Activated CD4-positive, alpha-beta T cell treated with anti-CD3 and anti-CD28 coated beads for 1 hour (primary cell): ENCODE measurements around the gene CDC42SE2.
"Not testable (repeated sequence)": the region's sequence is repeated elsewhere in the genome, so short reads cannot be mapped to it uniquely, and the experiment has no call there.

Experiments
- DNase-seq: peaks from one replicate; pipeline ENCODE4 v3.0.0-alpha.2; 2020

Gene CDC42SE2

DNA sequence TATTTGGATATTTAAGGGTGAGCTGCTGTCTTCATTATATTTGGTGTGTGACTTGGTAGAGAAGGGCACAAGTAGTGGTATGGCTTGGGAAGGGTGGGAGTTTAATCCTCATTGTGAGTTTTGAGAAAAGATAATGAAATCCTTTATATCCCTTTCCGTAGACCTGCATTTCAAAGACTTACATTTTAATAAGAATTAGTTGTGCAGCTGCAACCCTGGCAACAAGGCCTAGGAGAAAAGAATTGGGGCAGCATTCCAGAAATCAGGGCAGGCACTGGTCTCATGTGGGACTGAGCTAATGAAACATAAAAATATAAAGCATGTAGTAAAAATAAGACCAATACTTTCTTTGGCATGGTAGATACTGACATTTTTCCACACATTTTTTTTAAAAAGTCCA is 60.5 kb downstream of the CDC42SE2 start:
- no peak for DNase-seq

DNA sequence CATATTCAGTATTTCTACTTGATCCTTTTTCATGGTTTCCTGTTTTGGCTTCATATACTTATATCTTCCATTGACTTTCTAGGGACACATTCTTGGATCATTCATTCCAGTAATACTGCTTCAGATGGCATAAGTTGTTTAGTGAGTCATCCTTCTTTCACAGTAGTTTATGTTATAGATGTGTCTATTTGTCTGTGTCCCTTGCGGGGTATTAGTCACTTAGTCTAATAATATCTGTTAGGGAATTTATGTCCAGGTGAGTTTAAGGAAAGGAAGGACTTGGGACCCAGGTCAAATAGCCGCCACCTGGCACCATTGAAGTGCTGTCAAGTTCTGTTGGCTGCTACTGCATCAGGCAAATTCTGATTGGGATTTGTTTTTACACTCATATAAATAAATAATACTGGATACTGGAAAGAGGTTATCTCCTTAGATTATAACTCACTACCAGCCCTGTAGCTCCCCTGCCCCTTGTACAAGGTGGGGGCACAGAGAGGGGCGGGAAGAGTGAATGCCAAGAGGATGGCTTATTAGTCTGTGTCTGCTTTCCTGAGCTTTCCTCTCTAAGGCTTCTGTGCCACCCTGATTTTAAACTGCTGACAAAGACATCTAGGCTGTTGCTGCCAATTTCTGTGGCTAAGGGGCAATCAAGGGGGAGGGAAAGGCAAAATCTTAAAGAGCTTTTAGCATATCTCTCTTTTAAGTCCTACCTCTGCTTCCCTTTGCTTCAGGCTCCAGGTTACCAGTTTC is 64.9 kb downstream of the CDC42SE2 start:
- no peak for DNase-seq

DNA sequence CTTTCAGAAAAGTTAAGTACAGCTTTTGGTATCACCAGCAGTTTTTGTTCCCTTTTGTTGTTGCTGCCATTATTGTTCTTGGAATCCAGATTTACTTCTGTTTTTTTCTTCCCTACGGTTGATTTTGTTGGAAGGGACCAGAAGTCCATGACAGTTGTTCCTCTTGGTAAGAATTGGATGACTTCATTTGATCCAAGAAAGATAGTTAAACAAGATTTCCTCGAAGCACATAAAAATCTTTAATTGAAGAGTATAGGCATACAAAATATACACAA is 65.4 kb downstream of the CDC42SE2 start:
- DNase-seq: no peak

DNA sequence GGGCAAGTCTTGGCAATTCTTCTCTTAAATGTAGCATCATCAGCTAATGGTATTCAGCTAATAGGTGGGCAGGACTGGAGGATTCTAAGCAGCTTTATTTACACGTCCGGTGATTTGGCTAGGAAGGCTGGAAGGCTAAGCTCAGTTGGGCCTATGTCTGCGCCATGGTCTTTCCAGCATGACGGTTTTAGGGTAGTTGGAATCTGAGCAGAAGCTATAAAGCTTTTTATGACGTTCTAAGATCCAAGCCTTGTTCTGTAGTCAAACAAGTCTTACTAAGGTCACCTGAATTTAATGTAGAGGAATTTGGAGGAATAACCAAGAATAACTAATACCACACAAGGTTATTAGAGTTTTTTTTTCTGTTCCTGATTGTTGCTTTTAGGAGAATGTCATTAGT is 66.2 kb downstream of the CDC42SE2 start:
- DNase-seq: no peak

DNA sequence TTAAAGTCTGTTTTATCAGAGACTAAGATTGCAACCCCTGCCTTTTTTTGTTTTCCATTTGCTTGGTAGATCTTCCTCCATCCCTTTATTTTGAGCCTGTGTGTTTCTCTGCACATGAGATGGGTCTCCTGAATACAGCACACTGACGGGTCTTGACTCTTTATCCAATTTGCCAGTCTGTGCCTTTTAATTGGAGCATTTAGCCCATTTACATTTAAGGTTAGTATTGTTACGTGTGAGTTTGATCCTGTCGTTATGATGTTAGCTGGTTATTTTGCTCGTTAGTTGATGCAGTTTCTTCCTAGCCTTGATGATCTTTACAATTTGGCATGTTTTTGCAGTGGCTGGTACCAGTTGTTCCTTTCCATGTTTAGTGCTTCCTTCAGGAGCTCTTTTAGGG is 71.9 kb downstream of the CDC42SE2 start:
- DNase-seq: not testable (repeated sequence)

DNA sequence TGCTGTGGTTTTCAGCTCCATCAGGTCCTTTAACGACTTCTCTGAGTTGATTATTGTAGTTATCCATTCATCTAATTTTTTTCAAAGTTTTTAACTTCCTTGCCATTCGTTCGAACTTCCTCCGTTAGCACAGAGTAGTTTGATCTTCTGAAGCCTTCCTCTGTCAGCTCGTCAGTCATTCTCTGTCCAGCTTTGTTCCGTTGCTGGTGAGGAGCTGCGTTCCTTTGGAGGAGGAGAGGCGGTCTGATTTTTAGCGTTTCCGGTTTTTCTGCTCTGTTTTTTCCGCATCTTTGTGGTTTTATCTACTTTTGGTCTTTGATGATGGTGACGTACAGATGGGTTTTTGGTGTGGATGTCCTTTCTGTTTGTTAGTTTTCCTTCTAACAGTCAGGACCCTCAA is 72.9 kb downstream of the CDC42SE2 start:
- not testable (repeated sequence) for DNase-seq

DNA sequence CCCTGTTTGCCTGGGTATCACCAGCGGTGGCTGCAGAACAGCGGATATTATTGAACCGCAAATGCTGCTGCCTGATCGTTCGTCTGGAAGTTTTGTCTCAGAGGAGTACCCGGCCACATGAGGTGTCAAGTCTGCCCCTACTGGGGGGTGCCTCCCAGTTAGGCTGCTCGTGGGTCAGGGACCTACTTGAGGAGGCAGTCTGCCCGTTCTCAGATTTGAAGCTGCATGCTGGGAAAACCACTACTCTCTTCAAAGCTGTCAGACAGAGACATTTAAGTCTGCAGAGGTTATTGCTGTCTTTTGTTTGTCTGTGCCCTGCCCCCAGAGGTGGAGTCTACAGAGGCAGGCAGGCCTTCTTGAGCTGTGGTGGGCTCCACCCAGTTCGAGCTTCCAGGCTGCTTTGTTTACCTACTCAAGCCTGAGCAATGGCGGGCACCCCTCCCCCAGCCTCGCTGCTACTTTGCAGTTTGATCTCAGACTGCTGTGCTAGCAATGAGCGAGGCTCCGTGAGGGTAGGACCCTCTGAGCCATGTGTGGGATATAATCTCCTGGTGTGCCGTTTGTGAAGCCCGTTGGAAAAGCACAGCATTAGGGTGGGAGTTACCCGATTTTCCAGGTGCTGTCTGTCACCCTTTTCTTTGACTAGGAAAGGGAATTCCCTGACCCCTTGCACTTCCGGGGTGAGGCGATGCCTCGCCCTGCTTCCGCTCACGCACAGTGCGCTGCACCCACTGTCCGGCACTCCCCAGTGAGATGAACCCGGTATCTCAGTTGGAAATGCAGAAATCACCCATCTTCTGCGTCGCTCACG is 73.6 kb downstream of the CDC42SE2 start:
- not testable (repeated sequence) for DNase-seq

DNA sequence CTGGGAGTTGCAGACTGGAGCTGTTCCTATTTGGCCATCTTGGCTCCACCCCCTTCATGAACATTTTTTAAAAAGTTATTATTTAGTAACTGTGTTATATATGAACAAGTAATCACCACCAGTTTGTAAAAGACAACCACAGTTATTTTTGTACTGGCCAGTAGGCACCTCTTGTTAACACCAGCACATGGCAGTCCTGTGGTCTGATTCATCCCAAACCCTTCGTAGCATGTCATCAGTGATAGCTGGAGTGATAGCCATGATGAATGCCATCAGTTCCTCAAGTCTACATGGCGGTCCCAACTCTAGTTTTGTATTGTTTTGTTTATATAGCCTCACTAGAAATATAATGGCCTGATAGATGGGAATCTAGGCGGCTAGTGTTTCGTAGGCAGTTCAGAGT is 74.2 kb downstream of the CDC42SE2 start:
- no peak for DNase-seq

DNA sequence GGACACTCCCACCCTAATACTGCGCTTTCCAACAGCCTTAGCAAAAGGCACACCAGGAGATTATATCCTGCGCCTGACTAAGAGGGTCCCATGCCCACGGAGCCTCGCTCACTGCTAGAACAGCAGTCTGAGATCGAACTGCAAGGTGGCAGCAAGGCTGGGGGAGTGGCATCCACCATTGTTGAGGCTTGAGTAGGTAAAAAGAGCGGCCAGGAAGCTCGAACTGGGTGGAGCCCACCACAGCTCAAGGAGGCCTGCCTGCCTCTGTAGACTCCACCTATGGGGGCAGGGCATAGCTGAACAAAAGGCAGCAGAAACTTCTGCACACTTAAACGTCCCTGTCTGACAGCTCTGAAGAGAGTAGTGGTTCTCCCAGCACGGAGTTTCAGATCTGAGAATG is 80.4 kb downstream of the CDC42SE2 start:
- not testable (repeated sequence) for DNase-seq

DNA sequence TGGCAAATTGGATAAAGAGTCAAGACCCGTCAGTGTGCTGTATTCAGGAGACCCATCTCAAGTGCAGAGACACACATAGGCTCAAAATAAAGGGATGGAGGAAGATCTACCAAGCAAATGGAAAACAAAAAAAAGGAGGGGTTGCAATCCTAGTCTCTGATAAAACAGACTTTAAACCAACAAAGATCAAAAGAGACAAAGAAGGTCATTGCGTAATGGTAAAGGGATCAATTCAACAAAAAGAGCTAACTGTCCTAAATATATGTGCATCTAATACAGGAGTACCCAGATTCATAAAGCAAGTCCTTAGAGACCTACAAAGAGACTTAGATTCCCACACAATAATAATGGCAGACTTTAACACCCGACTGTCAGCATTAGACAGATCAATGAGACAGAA is 82.4 kb downstream of the CDC42SE2 start:
- DNase-seq: not testable (repeated sequence)

DNA sequence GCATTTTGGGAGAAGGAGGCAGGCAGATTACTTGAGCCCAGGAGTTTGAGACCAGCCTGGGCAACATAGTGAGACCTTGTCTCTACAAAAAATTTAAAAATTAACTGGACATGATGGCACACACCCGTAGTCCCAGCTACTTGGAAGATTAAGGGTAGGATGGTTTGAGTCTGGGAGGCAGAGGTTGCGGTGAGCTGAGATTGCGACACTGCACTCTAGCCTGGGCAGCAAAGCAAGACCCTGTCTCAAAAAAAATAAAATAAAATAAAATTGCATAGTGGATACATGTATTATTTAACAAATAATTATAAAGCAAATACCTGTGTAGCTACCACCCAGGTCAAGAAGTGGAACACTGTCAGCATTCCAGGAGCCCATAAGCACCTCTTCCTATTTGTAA is 90.1 kb downstream of the CDC42SE2 start:
- DNase-seq: no peak

DNA sequence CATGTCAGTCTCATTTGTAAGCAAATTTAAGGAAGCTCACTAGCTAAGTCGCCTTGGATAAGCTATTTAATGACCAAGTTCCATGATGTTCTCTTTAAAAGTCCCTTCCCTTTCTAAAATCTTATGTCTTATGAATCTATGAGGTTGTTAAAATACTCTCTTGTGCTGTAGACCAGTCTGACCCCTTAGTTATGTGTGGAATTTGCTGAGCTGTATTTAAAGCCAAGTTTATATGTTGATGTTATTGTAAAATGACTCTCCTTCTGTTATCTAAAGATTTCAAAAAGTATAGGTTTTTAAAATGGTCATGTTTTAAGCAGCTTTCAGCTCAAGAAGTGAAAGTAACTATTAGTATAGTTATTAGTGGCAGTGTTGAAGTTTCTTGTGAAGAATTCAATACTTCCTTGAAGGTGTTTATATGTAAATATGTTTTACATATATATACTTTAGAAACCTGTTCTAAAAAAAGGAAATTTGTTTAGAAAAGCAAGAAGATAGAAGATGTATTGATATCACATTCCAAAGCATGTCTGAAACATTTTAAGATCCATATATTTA is 92.2 kb downstream of the CDC42SE2 start:
- no peak for DNase-seq

DNA sequence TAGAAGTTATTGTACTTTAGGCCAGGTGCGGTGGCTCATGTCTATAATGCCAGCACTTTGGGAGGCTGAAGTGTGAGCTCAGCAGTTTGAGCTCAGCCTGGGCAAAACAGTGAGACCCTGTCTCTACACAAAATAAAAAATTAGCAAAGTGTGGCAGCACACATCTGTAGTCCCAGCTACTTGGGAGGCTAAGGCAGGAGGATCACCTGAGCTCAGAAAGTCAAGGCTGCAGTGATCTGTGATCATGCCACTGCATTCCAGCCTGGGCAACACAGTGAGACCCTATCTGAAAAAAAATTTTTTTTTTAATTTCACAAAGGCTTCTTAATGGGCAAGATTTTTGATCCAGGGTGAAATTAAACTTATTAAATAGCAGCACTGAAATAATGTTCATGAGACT is 92.8 kb downstream of the CDC42SE2 start:
- no peak for DNase-seq

DNA sequence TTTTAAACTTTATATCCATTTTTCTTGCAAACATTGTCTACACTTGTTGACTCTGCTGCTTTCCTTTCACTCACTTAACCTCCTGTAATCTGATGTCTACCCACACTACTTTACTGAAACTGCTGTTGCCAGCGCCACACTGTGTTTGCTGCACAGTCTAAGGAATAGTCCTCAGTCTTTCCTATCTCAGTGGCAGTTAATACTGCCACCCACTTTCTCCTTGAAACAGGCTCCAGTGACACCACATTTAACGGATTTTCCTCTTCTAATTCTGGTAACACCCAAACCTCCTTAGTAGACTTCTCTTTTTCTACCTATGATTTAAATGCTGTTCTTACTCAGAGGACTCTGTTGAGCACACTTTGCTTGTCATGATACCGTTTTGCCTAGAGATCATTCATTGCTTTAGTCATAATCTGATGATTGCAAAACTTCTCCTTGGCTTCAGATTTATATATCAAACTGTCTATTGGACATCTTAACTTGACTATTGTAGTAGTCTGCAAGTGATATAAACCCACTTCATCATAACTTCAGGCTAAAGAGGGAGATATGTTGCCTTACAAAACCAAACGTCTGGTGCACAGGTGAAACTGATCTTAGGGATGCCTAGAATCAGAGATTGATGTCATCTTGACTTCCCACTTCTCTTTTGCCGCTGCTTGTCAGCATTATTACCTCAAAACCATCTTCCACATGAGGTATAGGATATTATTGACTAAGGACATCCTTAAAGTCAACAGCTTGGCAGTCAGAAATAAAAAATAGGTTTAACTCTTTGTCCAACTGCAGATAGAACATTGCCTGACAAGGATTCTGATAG is 94.1 kb downstream of the CDC42SE2 start:
- DNase-seq: no peak

DNA sequence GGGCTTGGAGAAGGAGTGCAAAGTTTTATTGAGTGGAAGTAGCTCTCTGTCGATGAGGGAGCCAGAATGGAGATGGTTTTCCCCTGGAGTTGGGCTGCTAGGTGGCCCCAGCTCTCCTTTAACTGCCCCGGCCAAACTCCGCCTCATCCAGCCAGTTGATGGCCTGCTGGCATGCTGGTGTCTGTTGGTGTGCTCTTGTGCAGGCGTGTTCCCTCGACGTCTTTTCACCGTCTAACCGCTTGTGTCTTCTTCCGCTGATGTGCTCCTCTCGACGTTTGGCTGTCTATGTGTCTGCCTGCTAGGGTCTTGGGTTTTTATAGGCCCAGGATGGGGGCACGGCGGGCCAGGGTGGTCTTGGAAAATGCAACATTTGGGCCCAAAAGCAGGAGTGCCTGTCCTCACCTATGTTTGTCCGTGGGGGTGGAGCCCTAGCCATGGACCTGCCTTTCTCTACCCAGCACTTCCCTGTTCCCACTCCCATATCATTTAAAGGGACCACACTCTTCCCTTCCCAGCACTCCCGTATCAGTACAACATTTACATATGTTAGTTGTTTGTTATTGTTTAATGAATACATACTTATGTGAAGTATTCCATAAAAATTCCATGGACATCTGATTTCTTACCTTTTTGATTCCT is 97.9 kb downstream of the CDC42SE2 start:
- DNase-seq: no peak

DNA sequence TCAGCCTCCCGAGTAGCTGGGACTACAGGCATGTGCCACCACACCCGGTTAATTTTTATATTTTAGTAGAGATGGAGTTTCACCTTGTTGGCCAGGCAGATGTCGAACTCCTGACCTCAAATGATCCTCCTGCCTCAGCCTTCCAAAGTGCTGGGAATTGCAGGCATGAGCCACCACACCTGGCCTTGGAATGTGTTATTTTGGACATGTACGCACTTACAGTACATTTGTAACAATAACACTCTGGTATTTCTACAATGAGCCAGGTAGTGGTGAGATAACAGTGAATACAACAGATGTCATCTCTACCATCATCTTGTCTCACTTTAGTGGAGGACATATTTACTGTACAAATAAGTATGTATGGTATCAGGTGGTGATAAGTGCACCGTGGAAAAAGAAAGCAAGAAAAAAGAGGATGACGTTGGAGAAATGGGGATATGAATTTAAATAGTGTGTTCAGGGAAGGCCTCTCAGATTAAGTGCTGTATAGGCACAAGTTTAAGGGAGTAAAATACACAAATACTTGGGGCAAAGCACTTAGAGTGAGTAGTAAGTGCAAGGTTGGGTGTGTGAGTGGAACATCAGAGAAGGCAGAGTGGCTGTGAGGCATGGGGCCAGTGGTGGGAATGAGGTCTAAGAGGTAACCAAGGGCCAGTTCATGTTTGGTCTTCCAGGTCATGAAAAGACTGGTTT is 100.1 kb downstream of the CDC42SE2 start:
- DNase-seq: no peak

DNA sequence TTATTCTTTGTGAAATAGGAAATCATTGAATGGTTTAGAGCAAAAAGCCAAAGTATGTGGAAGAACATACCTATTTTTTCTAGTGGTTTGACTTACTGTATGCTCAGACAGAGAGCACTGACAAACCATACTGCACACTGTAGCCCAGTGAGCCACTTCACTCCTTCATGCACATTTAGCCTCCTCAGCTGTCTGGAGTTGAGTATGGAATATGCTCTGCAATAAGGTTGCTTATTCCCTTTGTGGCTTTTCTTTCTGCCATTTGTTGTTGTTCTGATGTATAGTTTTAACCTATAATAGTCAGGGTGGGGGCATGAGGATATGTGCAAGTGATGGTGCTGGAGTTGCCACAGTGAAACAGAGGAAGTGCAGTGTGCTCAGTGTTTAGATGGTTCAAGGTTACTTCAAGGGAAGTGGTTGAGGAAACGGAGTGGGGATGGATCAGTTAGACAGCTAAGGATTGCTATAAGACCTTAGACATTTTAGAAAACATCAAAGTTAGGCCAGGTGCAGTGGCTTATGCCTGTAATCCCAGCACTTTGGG is 100.7 kb downstream of the CDC42SE2 start:
- no peak for DNase-seq

DNA sequence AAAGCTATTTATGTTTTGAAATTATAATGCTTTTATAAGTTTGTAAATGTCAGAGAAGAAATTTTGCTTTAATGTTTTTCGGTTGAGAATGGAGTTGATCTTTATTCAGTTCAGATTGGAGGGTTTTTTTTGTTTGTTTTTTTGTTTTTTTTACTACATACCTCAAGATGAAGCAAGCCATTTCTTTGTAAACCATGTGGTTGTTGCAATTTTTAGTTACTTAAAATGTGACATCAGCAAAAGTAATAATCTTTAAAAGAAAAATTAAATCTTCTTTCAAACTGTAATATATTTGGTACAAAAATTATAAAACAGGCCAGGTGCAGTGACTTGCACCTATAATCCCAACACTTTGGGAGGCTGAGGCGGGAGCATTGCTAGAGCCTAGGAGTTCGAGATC is 102.6 kb downstream of the CDC42SE2 start:
- DNase-seq: no peak

DNA sequence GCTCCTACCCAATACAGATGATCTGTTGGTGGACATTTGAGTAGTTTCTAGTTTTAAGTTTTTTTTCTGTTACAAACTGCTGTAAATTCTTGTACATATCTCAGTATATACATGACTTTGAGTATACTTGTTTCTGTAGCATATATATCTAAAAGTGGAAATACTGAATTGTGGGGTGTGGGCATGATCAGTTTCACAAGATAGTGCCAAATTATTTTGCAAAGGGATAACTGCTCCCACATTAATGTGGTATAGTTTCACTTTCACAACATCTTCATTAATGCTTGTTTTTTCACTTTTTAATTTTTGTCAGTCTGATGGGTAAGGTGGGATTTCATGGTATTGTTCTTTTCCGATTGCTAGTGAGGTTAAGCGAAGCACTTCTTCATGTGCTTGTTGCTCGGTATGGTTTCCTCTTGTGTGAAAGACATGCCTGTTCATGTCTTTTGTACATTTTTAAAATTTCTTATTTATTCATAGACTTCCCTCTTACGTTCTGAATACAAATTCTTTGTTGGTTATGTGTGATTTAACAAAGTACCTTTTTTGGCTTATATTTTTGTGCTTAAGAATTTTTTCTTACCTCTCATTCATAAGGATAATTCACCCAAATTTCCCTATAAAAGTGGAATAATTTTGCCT is 103.5 kb downstream of the CDC42SE2 start:
- no peak for DNase-seq

DNA sequence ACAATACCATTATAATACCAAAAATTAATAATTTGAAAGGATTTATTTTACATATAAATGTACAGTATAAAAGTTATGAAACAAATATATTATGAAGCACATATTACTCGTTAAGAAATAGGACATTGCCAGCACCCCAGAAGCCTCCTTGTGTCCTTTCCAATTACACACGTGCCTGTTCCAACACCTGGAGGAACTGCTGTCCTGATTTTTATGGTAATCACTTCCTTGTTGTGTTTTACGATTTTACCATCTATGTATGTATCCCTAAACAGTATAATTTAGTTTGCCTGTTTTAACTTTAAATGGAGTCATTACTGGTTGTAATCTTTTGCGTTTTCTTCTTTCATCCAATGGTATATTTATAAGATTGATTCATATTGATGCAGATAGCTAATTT is 105.0 kb downstream of the CDC42SE2 start:
- DNase-seq: no peak

DNA sequence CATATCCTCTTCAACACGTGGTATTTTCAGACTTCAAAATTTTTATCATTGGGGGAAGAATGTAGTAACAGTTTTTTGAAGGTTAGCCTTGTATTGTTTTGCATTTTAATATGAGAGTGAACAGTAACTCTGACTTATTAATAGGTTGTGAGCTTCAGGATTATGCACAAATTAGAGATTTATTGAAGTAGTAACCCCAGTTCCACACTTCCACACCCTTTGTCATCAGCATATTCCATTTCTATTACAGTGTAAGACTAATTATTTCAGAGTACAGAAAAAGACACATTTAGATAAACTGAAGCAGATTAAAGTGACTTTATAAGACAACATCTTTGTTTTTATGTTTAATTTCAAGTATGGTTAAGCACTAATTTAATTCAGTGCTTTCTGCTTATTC is 105.7 kb downstream of the CDC42SE2 start:
- no peak for DNase-seq

DNA sequence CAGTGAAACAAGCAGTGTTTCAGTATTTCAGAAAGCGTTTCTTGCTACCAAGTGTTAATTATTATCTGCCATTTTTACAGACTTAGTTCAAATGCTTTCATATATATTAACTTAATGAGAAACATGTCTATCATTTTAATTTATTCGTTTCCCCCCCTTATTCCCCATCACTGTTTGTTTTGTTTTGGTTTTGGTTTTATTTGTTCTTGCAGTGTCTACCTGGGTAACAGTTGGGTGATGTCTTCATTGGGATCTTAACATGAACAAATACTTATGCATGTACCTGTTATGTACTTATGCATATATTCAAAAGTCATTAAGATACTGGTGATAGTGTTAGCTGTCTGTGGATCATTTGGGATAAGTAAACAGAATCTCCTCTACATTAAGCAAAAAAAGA is 108.0 kb downstream of the CDC42SE2 start:
- no peak for DNase-seq
